GM15510 (cell line): ENCODE measurements around the gene BMP8A.

ENCODE experiments used
- POLR2A ChIP-seq: IDR thresholded peaks from 3 replicates; pipeline ENCODE4 v1.6.1; 2011; ENCODE audit warnings: borderline replicate concordance; ENCODE audit not compliant: insufficient read length; ENCODE audit errors: extremely low read depth

BMP8A gene

DNA sequence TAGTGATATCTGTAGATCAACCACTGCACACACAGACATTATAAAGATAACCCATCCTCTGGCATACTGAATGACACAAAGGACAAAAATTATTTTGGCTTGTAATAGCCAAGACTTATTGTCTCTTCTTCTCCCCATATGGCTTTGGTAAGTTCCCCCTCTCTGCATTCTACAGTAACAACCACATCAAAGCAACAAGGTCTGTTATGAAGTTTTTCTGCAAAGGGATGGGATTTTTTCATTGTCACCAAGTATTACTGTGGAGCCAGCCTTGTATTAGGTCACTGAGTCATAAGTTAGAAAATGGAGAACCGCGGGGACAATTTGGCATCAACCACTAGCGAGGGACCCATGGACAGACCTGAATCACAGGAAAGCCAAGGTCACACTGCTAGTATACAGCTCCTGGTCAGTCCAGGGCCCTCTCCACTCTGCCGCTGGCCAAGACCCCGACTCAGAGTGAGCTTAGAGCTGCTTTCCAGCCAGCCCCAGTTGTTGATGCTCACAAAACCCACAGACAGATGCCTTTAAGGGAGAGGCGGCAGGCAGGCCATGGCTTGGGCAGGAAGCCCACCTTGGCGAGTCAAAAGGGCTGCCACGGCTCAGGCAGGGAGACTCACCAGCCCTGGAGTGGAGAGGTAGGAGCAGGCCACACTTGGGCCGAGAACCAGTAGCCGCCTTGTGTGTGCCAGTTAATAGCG, 79.2 kb downstream of the BMP8A start:
- TF ChIP-seq POLR2A, result no peak

DNA sequence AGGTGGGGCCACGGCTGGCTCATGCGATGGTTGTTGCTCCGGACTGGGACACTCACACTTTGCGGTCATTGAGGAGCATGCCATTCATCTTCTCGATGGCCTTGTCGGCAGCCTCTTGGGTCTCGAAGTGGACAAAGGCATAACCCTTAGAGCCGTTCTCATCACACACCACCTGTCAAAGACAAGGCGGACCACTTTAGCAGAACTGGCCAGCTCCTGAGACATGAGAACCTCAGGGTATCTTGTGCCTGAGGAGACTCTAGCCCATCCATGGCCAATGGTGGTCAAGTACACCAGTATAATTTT, 79.7 kb downstream of the BMP8A start:
- TF ChIP-seq POLR2A, result no peak

DNA sequence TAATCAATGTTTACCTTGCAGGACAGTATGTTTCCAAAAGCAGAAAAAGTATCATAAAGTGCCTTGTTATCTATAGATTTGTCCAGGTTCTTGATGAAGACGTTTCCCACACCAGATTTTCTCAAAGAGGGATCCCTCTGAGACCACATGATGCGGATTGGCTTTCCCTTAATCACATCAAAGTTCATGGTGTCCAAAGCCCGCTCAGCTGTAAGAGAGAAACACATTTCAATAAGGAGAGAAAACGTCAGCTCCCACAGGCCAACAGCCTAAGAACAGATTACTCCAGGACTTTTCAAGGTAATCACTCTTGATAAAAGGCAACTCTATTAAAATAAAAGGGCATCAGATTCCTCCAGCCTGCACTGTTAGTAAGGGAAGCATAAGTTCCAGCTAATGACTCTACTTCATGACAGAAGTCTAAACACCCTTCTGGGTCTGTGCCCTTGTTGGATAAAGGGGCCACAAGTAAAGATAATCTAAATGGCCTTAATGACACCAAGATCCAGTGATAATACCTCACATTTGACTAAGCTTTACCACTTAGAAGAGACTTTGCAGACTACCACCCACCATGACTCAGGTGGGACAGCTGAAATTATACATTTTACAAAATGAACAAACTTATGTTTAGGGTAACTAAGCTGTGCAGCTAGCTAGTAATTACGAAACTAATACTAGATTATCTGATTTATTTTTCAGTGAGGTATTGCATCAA, 81.1 kb downstream of the BMP8A start:
- TF ChIP-seq POLR2A, result no peak

DNA sequence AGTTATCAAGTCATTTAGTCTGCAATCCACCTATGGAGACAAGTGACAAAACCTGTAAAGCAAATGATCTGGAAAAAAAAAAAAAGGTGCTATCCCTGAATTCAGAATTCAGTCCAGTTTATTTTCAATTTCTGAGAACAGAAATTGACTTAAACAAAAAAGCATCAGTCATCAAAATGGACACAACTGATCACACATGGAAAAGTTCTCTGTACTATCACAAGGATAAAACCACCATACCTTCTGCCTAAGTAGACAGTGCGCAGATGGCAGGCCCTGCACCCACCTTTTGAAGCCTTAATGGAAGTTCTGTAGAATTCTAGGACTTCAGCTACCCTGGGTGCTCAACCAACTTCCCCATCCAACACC, 81.6 kb downstream of the BMP8A start:
- TF ChIP-seq POLR2A, result no peak

DNA sequence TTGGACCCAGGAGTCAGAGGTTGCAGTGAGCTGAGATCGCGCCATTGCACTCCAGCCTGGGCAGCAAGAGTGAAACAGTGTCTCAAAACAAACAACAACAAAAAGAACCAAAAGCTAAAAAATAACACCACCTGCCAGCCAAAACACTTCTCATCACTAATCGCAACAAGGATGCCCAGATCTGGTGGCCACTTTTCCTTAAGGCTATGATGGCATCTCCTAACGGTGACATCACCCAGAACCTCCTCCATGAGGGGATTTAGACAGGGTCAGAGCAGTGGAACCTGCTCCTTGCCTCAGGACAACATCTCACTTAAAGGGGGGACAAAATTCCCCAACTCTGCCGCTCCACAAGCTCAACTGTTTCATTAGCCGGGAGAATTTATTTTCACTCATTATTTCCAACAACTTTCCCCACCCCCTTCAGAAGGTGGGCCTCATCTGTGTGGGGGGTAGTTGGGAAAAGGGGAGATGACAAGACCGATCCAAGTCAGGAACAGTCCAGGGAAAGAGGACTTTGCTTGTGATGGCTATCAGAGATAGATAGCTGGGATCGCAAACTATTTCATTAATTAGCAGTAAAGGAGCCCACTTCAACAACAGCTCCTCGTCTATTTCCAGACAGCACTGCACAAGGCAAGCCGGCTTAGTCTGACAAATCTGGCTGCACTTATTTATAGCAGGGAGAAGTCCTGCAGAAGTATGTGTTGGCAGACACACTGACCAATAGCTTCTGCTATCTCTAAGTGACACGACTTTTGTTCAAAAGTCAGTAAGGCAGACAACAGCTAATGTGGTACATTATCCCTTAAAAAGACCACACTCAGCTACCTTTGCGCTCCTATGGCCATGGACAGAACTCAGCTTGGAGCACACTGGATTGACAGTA, 82.5 kb downstream of the BMP8A start:
- no peak for TF ChIP-seq POLR2A

DNA sequence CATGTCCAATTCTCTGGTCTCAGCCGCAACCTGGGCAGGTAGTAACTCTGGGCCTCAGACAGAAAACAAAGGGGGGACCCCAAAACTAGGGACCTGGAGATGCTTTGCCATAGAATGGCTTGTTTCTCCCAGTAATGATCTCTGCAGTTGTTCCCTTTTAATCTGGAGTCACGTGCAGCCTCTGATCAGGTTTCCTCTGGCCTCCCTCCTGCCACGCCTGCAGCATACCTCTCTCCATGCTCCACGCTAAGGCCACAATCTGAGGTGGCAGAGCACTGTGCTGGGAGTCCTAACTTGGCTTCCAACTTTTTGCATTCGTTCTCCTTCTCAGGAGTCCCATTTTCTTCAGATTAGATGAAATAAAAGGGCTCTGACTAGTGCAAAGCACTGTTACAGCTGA, 83.2 kb downstream of the BMP8A start:
- no peak for TF ChIP-seq POLR2A
